Measurements from ENCODE around the gene ABCC4.

ABCC4 gene, protein sequence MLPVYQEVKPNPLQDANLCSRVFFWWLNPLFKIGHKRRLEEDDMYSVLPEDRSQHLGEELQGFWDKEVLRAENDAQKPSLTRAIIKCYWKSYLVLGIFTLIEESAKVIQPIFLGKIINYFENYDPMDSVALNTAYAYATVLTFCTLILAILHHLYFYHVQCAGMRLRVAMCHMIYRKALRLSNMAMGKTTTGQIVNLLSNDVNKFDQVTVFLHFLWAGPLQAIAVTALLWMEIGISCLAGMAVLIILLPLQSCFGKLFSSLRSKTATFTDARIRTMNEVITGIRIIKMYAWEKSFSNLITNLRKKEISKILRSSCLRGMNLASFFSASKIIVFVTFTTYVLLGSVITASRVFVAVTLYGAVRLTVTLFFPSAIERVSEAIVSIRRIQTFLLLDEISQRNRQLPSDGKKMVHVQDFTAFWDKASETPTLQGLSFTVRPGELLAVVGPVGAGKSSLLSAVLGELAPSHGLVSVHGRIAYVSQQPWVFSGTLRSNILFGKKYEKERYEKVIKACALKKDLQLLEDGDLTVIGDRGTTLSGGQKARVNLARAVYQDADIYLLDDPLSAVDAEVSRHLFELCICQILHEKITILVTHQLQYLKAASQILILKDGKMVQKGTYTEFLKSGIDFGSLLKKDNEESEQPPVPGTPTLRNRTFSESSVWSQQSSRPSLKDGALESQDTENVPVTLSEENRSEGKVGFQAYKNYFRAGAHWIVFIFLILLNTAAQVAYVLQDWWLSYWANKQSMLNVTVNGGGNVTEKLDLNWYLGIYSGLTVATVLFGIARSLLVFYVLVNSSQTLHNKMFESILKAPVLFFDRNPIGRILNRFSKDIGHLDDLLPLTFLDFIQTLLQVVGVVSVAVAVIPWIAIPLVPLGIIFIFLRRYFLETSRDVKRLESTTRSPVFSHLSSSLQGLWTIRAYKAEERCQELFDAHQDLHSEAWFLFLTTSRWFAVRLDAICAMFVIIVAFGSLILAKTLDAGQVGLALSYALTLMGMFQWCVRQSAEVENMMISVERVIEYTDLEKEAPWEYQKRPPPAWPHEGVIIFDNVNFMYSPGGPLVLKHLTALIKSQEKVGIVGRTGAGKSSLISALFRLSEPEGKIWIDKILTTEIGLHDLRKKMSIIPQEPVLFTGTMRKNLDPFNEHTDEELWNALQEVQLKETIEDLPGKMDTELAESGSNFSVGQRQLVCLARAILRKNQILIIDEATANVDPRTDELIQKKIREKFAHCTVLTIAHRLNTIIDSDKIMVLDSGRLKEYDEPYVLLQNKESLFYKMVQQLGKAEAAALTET (N-terminal part only)

DNA sequence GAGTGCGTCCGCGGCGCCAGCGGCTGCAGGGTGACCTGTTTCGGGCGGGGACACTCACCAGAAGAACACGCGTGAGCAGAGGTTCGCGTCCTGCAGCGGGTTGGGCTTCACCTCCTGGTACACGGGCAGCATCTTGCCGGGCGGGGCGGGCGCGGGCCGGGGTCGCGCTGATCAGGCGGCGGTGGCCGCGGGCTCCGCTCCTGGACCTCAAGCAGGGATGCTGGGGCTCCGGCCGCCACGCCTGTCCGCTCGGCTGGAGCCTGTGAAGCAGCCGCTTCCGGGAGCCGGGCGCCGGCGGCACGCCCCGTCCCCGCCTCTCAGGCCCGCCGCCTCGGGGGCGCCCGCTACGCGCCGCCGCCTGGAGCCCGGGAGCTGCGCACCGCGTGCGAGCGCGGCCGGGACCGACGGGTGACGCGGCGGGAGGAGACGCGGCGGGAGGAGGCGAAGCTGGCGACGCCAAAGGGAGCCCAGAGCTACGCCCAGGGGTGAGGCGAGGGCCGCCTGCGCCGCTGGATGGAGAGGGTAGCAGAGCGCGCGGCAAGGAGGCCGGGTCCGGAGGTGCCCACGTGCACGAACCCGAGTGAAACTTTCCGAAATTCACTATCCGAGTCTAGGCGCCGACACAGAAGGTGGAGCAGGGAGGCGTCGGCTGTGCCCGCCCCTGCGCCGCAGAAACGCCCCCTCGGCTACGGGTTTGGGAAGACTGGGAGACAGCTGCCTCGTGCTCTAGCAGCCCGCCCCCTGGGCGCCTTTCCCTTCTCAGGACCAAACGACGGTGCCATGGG, at the start of gene ABCC4:
ABCC4 (minus strand) TSS at position 269 of the 785 bp plus-strand sequence; CDS start at position 132, 137 bp downstream.
- DNase-seq: peak; percentile 70

DNA sequence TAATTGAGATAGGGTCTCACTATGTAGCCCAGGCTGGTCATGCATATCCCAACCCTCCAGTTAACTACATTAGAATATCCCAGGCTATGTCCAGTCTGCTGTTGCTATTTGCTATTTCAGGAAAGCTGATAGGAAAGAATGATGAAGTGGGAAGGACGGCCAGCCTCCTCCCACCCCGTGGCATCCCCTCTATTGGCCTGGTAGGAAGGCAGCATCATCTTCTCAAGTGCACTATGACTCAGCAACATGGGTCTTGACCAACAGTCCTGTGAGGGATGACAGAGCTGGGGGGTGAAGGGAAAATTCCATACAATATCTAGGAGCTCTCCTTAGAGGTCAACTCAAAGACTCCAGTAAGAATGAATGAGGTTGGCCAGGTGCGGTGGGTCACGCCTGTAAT, 48.0 kb upstream of the ABCC4 start:
- no peak for DNase-seq

DNA sequence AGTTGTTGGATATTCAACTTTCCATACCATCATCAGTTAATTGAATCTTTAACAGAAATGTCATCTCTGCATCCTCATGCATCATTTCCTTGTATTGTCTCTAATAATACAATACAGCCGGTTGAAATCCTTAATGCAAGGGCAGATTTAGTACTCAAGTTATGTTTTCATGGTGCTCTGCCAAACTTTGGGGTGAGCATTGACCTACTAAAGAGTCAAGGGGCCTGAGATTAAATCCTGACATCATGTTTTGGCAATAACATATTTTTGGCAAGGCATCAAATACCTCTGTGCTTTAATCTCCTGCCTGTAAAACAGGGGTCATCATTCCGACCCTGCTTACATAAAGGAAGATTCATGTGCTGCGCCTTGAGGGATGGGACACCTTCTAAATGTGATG, 42.7 kb upstream of the ABCC4 start:
- no peak for DNase-seq

DNA sequence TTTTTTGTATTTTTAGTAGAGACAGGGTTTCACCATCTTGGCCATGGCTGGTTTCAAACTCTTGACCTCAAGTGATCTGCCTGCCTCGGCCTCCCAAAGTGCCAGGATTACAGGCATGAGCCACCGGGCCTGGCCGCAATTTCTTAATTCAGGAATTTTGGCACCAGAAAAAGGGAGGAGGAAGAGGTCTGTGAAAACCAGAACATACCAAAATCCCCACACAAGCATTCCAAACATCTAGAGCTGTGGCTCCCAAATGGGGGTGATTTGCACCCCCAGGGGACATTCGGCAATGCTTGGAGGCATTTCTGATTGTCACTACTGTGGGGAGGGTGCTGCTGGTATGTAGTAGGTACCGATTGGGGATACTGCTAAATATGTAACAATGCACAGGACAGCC, 40.2 kb upstream of the ABCC4 start:
- DNase-seq: peak; percentile 19

DNA sequence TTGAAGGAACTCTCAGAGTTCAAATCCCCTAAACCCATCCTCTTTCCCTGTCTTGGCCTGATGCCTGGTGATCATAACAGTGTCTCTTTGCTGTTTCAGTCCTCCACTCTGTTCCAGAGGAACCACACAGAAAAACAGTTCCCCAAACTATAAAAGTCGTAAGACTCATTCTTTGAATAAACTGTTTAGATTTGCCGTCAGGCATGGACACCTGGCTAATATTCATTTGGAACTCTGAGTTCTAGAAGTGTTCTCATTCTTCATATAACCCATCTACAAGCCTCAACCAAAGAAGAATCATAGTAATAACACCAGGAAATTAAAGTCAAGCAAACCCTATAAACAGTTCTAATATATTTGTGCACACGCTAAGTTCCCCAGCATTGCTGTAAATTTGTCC, 37.7 kb upstream of the ABCC4 start:
- DNase-seq: no peak

DNA sequence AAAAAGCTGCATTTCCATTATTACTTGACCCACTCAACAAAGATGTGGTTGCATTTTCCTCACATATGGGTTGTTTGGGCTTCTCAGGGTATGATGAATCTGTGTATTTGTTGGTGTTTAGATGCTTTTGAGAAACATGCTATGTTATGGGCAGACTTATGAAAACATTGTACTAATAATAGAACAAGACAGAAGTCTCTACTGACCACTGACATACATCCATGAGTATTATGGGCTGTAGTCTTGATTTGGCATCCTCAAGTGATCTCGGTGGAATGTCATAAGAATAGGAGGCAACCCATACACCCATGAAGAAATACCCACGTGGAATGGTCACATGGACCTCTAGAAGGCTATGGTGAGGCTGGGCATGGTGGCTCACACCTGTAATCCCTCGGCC, 36.3 kb upstream of the ABCC4 start:
- DNase-seq: no peak

DNA sequence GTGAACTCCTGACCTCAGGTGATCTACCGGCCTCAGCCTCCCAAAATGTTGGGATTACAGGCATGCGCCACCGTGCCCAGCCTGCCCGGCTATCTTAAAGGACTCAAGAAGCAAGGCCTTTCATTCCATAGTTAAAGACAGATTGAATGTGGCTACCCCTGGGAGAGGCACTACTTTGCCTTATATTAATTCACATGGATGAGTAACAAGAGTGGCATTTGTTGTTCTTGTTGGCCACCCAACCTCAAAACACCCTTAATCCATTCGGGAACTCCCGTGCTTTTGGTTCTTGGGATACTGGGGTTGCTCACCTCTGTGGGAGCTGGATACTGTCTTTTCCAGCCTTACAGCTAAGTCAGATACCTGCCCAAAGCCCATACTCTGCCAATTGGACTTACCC, 34.4 kb upstream of the ABCC4 start:
- DNase-seq: no peak

DNA sequence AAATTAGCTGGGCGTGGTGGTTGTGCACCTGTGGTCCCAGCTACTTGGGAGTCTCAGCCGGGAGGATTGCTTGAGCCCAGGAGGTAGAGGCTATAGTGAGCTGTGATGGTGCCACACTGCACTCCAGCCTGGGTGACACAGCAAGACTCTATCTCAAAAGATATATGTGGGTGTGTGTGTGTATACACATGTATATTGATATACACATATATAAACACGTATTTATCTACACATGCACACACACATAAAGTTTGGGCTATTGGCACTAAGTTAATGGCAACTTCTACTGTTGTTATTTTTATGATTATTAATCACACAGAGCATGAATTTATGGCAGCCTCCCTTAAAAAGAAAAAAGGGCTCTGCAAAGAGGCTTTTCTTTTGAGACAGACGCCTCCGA, 27.1 kb upstream of the ABCC4 start:
- DNase-seq: no peak

DNA sequence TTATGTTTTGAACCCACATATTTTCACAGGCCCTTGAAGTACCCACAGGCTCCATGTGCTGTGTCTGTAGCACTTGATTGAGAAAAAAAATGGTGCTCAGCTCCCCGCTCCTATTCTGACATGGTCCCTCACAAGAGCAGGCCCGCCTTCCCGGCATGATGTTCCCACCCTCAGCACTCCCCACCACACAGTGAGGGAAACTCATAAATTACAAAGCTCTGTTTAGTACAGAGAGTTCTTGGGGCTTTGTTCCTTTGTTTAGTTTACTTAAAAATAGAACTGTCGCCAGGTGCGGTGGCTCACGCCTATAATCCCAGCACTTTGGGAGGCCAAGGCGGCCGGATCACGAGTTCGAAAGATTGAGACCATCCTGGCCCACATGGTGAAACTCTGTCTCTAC, 25.9 kb upstream of the ABCC4 start:
- DNase-seq: no peak

DNA sequence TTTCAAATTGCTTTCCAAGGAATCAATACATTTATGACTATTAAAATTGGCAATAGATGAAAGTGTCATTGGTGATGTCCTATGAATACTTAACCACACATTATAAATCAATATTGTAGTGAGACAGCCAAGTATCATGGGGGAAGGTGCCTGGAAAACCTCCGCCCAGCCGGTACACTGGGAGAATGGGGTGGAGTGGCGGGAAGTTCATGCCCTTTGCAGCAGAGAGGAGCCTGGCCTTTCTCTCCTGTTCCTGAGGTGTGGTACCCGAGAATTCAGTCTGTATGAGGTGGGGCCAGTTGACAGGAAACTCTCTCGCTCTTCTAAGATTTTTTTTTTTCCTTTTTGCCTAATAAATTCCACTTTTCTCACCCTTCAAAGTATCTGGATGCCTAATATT, 25.4 kb upstream of the ABCC4 start:
- DNase-seq: no peak

DNA sequence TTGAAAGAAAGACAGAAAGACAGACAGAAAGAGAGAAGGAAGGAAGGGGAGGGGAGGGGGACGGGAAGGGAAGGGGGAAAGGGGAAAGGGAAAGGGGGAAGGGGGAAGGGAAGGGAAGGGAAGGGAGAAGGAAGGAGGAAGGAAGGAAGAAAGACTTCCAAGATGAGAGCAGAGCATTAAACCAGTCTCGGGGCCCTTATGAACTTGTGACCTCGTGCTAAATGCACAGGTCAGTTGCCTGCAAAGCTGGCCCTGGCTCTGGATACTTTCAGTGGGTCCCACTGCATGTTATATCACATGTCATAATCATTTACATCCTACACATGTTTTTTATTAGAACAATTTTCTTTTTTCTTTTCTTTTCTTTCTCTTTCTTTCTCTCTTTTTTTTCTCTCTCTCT, 24.2 kb upstream of the ABCC4 start:
- no peak for DNase-seq

DNA sequence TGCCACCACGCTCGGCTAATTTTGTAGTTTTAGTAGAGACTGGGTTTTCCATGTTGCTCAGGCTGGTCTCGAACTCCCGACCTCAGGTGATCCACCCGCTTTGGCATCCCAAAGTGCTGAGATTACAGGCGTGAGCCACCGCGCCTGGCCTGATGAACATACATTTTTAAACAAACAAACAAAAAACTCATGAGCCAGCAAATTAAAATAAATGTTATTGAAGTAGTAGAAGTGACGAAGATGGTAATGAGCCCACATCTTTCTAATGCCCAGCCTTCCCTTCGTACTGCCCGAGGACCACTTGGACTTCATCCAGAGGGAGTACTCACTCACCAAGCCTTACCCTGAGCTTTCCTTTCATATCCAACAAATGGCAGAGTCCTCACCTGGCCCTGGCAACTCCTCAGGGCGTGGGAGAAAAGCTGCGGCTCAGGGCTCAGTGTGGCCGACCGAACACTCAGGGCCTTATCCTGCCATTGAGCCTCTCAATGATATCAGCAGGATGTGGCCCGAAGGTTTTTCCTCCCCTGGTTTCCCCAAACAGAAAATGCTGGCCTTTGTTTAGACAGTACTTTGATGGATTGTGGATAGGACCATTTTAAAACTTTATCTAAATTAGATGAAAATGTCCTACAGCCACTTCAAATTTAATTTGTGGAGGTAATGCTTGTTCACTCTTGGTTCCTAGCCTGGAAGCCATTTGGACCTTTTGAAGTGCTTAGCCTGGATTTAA, 22.8 kb upstream of the ABCC4 start:
- DNase-seq: no peak

DNA sequence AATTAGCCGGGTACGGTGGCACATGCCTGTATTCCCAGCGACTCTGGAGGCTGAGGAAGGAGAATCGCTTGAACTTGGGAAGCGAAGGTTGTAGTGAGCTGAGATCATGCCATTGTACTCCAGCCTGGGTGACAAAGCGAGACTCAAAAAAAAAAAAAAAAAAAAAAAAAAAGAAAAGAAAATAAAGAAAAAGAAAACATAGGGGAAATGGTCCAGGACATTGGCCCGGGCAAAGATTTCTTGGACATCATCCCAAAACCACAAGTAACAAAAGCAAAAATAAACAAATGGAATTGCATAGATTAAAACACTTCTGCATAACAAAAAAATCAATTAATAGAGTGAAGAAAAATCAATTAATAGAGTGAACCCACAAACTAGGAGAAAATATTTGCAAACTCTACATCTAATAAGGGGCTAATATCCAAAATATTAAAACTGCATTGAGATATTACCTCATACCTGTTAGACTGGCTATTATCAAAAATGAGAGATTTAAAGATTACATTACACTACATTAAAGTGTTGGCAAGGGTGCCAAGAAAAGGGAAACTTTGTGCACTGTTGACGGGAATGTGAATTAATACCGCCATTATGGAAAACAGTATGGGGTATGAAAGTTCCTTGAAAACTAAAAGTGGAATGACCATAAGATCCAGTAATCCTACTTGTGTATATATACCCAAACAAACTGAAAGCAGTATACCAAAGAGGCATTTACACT, 18.5 kb upstream of the ABCC4 start:
- no peak for DNase-seq

DNA sequence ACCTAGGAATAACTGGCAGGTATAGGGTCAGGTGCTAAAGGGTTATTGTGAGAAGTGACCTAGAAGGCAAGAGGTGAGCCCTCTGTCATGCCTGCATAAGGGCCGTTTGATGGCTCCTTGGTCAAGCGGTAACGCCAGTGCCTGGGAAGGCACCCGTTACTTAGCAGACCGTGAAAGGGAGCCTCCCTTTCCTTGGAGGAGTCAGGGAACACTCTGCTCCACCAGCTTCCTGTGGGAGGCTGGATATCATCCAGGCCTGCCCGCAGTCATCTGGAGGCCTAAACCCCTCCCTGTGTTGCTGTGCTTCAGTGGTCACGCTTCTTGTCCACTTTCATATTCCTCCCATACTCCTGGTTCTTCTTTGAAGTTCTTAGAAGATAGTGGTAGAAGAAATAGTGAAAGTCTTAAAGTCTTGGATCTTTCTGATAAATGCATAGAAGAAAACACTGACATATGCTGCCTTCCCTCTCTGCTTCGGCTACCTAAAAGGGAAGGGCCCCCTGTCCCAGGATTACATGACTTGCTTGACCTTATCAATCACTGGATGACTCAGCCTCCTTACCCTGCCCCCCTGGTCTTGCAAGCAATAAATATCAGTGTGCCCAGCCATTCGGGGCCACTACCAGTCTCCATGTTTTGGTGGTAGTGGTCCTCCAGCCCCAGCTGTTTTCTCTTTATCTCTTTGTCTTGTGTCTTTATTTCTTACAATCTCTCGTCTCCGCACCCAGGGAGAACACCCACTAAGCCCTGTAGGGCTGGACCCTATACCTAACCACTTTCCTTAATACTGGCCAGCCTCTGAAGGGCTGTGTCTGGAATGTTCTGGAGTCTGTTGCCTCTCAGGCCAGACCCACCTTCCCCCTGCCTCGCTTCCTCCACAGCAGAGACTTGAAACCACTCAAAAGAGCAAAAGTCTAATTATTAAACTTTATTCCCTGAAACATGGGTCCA, 16.1 kb upstream of the ABCC4 start:
- no peak for DNase-seq

DNA sequence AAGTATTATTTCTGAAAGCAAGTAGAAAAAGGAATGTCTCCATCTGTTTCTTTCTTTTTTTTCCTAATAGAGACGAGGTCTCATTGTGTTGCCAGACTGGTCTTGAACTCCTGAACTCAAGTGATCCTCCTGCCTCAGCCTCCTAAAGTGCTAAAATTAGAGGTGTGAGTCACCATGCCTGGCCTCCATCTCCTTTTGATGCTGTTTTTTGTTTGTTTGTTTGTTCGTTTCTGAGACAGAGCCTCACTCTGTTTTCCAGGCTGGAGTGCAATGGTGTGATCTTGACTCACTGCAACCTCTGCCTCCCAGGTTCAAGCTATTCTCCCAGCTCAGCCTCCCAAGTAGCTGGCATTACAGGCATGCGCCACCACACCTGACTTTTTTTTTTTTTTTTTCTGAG, 14.5 kb upstream of the ABCC4 start:
- DNase-seq: no peak

DNA sequence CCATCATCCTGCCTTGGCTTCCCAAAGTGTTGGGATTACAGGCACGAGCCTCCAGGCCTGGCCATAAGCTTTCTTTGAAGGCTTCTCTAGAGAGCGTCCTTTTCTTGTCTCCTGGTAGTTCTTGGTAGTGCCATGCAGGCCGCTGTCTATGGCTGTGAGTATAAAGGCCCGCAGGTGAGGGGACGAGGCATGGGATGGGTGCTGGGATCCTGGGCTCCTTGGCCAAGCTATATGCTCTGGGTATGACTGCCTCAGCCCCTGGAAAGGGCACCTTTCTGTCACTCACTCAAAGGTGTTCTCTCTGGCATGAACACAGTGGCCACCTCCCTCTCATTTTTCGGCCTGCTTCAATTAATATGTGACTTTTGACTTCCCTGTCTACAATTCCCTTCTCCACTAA, 6.3 kb upstream of the ABCC4 start:
- no peak for DNase-seq

DNA sequence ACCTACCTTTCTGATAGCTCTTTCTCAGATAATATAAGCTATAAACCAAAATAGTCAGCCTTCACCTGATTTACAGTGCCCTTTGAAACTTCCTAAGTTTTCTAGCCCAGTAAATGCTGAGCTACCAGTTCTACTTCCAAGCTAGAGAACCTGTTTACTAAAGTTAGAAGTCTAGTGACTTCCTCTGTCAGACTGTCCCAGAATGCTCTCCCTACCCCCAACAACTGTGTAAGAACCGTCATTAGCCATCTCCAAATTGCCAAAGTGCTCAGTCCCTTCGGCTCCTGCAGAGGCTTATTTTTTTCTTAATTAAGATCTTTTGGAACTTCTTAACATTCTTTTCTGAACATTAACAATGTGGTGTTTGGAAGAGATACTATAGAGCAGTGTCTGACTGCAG, 3.2 kb upstream of the ABCC4 start:
- no peak for DNase-seq

DNA sequence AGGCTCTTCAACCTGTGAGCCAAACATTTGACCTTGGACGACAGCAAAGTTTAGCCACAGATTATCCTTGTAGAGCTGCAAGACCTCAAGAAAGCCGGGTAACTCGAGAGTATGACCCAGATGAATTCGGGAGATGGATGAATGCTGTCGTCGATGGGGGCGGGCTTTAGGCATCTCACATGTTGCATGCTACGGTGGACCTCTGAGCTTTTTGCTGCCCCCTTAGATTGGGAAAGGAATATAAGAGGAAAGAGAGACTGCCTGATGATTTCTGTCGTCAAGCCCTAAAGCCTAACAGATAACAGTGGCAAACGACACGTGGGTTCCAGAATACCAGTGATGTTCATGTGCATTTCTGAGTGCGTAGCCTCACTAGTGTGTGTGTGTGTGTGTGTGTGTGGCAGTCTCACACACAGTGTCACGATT, 730 bp upstream of the ABCC4 start:
- no peak for DNase-seq

DNA sequence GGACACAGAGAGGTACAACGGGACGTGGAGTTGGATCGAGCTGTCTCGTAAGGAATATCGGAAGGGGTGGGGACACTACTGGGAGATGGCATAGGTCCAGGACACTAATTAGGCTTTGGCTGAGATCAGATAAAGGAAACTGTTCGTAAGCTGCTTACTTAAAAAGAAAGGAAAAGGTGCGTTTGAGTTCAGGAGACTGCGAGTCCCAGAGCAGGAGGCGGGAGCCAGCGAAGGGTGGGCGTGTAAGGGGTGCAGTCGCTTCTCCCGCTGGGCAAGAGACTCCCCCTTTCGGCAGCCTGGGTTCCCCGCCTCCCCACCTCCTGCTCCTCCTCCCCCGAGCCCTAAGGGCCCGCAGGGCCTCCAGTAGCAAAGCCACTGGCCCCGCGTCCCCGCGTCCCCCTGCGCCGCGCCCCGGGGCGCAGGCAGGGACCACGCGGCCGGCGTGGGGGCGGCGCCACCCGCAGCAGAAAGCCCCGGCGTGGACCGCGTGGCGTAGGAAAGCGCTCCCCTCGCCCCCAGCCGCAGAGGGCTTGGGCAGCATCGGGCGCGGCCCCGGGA, 547 bp downstream of the ABCC4 start:
- peak; percentile 53 for DNase-seq
